ENCODE data around the gene CETN3. TPM values are rescaled to one million over a fixed set of nuclear protein-coding genes. Genes with fewer than 3 reads are reported as not detected.

Gene CETN3
- total RNA-seq, 2 experiments from 2014 or later = 46.1 to 49.2 TPM

GRCh38 chr5:90434116-90434714 lies 24.7 kb upstream of the CETN3 start:
- intact Hi-C loops (cut with micrococcal nuclease) = no loop called here

GRCh38 chr5:90424245-90424644 lies 14.7 kb upstream of the CETN3 start:
- ChIA-PET CTCF (no interaction called here), POLR2A (no interaction called here)
- Mint-ChIP-seq H3K27ac (no peak overlapping the region), H3K9me3 (no peaks in the 10 kb centered on the region), H3K4me3 (no peak overlapping the region), H3K36me3 (ENCODE audit: low read depth) (no peaks in the 10 kb centered on the region), H3K4me1 (ENCODE audit: low read depth) (no peaks in the 10 kb centered on the region), H3K27me3 (peaks cover 18% of the 10 kb centered on the region)
- no peak for DNase-seq
- no peak for ATAC-seq
- TF ChIP-seq CTCF (IDR thresholded peaks at IDR 0.05) = no peak
- intact Hi-C loops (cut with micrococcal nuclease) = no loop called here

More at GRCh38 chr5:90434116-90434714, 24.7 kb upstream of the CETN3 start:
- Mint-ChIP-seq H3K27ac (no peak overlapping the region), H3K36me3 (ENCODE audit: low read depth) (no peaks in the 10 kb centered on the region), H3K9me3 (no peaks in the 10 kb centered on the region), H3K4me3 (no peak overlapping the region), H3K4me1 (ENCODE audit: low read depth) (no peaks in the 10 kb centered on the region), H3K27me3 (no peaks in the 10 kb centered on the region)
- ATAC-seq (peak; percentile 72), DNase-seq (peak; percentile 74)
- ChIA-PET CTCF (interaction anchor here (0.8 to 2.3 kb wide), 12 partner anchors 8 to 1704 kb away, joined by 3 to 8 read pairs (median 4); partner anchors contain the start of genes CETN3 and LYSMD3), POLR2A (no interaction called here)
- TF ChIP-seq CTCF (IDR thresholded peaks at IDR 0.05) = peak; percentile 67

- POLR2A ChIA-PET = interaction anchor here (1.6 kb wide), 1 partner anchor 11 kb away, joined by 7 read pairs; the partner anchor contains the start of gene CETN3
These were observed 11.6 kb upstream of the CETN3 start for GRCh38 chr5:90421136-90421535.

GRCh38 chr5:90418214-90418613 lies 8.7 kb upstream of the CETN3 start:
- Mint-ChIP-seq H3K4me1 (ENCODE audit: low read depth) (no peaks in the 10 kb centered on the region), H3K27ac (no peak overlapping the region), H3K4me3 (no peak overlapping the region), H3K27me3 (peaks cover 22% of the 10 kb centered on the region), H3K36me3 (ENCODE audit: low read depth) (no peaks in the 10 kb centered on the region), H3K9me3 (no peaks in the 10 kb centered on the region)
- CTCF ChIA-PET = interaction anchor here (2.3 kb wide), 1 partner anchor 21 kb away, joined by 7 read pairs; no protein-coding TSS in a partner anchor
- ATAC-seq = no peak
- POLR2A ChIA-PET = no interaction called here
- TF ChIP-seq CTCF (IDR thresholded peaks at IDR 0.05) = no peak
- intact Hi-C loops (cut with micrococcal nuclease) = no loop called here
- DNase-seq = no peak

More at GRCh38 chr5:90421136-90421535, 11.6 kb upstream of the CETN3 start:
- no peaks in the 10 kb centered on the region for H3K4me1 Mint-ChIP-seq (ENCODE audit: low read depth)
- DNase-seq (peak; percentile 9), ATAC-seq (no peak)
- H3K4me3 Mint-ChIP-seq = no peak overlapping the region
- H3K27ac Mint-ChIP-seq = no peak overlapping the region
- peaks cover 24% of the 10 kb centered on the region for H3K27me3 Mint-ChIP-seq
- no peak for TF ChIP-seq CTCF (IDR thresholded peaks at IDR 0.05)
- H3K9me3 Mint-ChIP-seq = no peaks in the 10 kb centered on the region
- intact Hi-C loops (cut with micrococcal nuclease) = no loop called here
- H3K36me3 Mint-ChIP-seq (ENCODE audit: low read depth) = no peaks in the 10 kb centered on the region
- CTCF ChIA-PET = interaction anchor here (1.0 to 1.5 kb wide), 2 partner anchors 10 to 13 kb away, joined by 4 to 6 read pairs; no protein-coding TSS in a partner anchor

- TF ChIP-seq CTCF (IDR thresholded peaks at IDR 0.05) = no peak
- Mint-ChIP-seq H3K4me3 (no peak overlapping the region), H3K9me3 (no peaks in the 10 kb centered on the region), H3K4me1 (ENCODE audit: low read depth) (peaks cover 15% of the 10 kb centered on the region), H3K36me3 (ENCODE audit: low read depth) (peaks cover 14% of the 10 kb centered on the region), H3K27me3 (no peaks in the 10 kb centered on the region), H3K27ac (no peak overlapping the region)
- DNase-seq = no peak
- intact Hi-C loops (cut with micrococcal nuclease) = no loop called here
- CTCF ChIA-PET = interaction anchor here (1.0 to 3.0 kb wide), 8 partner anchors 9 to 120 kb away, joined by 3 to 11 read pairs (median 6); partner anchors contain the start of gene LYSMD3
- ATAC-seq = no peak
- POLR2A ChIA-PET = interaction anchor here (0.6 to 1.8 kb wide), 9 partner anchors 9 to 111 kb away, joined by 3 to 17 read pairs (median 3); partner anchors contain the start of genes MBLAC2 and POLR3G
These were observed 714 bp upstream of the CETN3 start for GRCh38 chr5:90410178-90410762.

Measured in activated CD8-positive, alpha-beta T cell treated with anti-CD3 and anti-CD28 coated beads for 36 hours (primary cell).